SKM-1 treated with dmso at 0.1 percent for 144 hours (cell line): Measurements from ENCODE around the gene LOXL3.

Experiments
- DNase-seq: peaks from one replicate; lab custom pipeline; 2025; ENCODE audit not compliant: unreplicated experiment; lab: John Stamatoyannopoulos, UW

Gene LOXL3, protein sequence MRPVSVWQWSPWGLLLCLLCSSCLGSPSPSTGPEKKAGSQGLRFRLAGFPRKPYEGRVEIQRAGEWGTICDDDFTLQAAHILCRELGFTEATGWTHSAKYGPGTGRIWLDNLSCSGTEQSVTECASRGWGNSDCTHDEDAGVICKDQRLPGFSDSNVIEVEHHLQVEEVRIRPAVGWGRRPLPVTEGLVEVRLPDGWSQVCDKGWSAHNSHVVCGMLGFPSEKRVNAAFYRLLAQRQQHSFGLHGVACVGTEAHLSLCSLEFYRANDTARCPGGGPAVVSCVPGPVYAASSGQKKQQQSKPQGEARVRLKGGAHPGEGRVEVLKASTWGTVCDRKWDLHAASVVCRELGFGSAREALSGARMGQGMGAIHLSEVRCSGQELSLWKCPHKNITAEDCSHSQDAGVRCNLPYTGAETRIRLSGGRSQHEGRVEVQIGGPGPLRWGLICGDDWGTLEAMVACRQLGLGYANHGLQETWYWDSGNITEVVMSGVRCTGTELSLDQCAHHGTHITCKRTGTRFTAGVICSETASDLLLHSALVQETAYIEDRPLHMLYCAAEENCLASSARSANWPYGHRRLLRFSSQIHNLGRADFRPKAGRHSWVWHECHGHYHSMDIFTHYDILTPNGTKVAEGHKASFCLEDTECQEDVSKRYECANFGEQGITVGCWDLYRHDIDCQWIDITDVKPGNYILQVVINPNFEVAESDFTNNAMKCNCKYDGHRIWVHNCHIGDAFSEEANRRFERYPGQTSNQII

DNA sequence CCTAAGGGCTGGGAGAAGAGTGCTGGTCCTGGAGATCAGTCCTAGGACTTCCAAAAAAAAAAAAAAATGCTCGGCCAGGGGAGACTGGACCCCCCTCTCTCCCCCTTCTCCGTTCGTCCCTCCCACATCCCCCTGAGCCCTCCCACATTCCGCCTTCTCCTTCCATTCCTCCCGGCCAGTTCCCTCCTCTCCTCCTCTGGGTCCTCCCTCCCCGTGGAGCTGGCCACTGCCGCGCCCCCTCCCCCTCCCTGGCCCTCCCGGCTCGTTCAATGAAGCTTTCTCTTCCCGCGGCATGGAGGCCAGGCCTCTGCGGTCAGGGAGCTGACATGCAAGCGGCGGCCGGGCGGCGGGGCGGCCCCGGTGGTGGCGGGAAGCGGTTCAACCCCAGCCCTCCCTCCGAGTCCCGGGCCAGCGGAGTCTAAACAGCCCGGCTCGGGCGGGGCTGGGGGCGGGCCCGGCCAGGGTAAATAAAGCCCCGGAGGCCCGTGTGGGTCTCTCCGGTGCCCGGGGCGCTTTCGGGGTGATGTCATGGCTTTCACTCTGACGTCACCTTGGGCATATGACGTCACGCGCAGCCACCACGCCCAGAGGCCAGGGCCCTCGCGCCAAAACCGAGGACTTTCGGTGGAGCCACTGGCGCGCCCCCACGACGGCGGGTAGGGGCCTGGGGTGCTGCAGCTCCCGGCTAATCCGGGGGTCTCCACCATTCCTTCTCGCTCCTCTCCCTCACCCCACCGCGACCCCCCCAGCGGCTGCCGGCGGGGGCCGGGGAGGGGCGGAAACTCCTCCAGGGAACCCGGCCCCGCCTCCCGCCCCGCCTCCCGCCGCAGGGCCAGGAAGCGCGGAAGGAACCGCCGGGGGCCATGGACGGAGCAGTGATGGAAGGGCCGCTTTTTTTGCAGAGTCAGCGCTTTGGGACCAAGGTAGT is at the start of gene LOXL3, which contains the start of gene DOK1:
TSS of gene LOXL3 (minus strand) at position 51 of the 928 bp plus-strand sequence. CDS start 1,308 bp downstream, outside the sequence.
TSS of gene DOK1 (plus strand) at position 829 of the 928 bp plus-strand sequence. CDS start at position 864, 35 bp downstream.
- peak; percentile 49 for DNase-seq

DNA sequence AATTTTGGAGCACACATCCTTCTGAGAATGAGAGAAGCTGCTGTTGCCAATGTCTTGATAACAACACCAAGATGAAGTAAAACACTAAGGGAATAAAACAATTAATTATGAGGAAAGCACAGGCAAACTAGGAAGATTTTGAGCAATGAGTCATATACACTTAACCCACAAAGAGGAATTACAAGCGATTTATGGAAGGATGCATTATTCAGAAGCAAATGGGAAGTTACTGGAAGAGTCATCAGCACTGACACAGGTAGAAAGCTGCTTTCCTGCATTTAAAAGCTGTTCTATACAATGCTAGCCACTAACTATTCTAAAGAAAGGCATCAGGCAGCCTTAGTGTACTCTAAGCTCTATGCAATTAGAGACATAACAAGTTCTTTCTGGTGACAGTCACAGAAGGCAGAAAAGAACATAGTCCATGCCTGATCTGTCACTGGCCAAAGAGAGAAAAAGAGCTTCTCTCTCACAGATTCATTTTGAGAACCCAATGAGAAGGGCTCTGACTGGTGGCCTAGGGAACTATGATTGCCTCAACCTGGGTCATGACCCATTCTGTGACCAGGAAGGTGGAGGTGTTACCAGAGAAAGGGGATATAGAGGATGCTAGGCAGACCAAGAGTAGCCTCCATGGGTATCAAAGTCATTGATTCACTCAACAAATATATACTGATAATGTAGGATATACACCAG is 49.0 kb upstream of the LOXL3 start:
- DNase-seq = no peak

DNA sequence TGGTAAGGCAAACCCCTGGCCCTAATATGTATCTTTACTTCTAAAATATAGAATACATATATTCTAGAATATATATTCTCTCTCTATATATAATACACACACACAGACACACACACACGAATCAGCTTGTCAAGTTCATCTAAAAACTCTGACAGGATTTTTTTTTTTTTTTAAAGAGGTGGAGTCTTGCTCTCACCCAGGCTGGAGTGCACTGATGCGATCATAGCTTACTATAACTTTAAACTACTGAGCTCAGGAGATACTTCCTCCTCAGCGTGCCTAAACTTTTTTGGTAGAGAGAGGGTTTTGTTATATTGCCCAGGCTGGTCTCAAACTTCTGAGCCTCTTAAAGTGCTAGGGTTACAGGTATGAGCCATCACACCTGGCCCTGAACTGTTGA is 45.9 kb upstream of the LOXL3 start:
- no peak for DNase-seq

DNA sequence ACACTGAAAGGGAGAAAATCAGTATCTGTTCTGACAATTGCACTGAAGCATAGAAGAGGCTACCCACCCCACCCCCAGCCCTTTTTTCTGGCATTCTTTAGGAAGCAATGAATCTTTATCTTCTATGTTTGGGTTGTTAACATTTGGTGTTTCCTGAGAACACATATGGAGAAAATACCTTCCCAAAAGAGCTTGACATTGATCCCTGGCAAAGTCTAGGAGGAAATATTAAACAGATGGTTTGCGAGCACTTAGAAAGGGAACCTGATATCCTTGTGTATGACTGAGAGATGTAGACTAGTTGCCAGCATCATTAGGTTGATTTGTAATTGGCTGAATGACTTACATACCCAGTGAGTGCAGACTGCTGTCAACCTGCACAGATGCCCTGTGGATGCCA is 43.7 kb upstream of the LOXL3 start:
- DNase-seq = no peak

DNA sequence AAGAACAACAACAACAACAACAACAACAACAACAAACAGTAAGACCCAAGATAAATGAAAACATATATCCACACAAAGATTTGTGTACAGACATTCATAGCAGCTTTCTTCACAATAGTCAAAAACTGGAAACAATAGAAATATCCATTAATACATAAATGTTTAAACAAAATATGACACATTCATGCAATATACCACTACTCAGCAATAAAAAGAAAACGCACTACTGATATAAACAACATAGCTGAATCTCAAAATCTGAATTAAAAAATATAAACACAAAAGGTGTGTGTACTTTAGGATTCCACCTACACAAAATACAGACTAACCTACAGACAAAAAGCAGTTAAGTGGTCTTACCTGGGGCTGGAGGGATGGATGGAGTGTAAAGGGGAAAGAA is 42.8 kb upstream of the LOXL3 start:
- no peak for DNase-seq

DNA sequence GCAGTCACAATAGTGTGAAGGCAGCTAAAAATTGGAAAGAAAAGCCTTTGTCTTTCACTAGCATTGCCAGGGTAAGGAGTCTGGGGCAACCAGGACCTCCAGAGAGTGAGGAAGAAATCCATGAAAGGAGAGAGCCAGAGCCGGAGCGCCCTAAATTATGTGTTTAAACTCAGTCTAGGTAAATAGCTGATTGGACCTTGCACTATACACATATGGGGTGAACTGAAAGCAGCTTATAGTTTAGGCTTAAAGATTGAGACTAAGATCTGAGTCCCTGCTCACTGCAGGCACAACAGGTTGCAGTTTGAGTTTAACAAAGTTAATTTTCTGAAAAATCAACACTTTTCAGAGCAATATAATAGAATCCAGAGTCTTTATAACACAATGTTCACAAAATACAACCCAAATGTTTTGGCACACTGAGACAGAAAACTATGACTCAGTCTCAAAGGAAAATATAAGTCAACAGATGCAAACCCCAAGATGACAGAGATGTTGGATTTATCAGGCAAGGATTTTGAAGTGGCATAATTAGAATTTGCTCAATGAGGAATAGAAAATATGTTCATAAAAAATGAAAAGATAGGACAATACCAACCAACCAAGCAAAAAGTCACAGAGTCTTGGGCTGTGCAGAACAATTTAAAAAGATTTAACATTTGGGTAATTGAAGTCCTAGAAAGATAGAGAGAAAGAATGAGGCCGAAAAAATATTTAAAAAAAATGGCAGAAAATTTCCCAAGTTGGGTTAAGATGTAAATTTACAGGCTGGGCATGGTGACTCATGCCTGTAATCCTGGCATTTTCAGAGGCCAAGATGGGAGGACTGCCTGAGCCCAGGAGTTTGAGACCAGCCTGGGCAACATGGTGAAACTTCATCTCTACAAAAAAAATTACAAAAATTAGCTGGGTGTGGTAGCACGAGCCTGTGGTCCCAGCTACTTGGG is 40.4 kb upstream of the LOXL3 start:
- no peak for DNase-seq

DNA sequence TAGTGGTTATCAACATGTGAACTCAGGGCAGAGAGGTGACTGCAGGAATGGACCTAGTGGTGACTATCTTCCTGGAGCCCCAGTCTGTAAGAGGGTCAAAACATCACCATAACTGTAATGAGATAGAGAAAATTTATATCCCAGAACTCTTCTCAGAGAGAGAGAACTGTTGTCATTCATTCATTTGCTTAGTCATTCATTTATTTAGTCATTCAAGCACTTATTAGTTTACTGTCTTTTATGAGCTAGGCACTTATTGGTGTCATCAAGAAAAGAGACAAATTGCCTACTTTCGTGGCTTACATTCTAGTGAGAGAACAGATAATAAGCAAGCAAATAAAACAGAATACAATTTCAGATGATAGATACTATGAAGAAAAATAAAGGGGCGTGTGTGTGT is 34.9 kb upstream of the LOXL3 start:
- DNase-seq = no peak

DNA sequence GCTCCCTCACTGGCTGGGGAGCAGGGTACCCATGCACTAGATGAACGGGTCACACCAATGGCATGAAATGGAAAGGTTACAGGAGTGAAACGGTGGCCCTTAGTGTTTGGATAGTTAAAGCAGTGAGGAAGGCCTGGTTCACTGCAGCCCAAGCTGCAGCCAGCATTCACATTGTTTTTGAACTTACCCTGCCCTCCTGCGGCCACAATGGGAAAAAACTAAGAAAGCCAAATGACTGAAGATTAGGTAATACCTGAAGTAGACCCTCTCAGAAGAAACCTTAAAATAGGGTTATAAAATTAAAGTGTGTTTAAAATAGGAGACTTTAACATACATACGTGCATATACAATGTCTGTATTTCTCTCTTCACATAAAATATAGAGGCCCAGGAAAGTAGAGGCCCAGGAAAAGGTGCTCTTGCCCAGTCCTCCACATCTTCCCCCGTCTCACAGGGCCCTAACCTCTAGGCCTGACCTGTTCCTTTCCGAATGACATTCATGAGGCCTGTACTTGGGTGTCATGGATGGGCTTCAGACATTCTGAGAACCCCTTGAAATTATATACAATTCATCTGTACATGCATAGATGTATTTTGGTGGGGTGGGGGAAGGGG is 34.0 kb upstream of the LOXL3 start:
- peak; percentile 71 for DNase-seq

DNA sequence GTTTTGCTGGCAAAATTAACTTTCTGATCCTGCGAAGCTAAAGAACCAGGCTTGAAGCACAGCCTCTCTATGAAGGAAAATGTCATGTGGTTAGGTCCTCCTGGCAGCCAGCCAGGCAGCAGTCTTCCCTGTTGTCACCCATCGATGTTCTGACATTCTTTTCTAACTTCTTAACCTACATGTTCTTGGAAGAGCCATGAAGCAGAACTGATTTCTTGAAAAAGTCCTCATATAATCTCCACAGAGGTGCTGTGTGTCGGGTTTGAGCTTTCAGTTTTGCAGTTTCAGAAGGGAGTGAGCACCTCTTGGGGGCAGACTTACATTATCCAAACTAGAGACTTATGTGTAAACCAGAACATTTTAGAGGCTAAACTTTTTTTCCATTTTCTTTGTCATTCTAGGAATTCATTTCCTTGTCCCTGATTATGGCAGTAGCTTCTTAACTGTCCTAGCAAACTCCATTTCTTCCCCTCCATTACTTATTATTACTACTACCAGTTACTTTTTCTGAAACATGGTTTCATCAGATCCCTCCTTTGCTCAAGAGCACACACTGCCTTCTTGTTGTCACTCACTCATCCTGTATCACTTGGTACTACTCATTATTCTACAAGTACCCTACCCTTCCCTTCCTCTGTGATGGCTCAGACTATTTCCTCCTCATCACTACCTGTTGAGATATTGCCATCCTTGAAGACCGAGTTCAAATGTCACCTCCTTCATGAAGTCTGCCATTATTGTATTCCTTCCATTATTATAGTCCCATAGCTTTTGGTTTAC is 31.9 kb upstream of the LOXL3 start:
- no peak for DNase-seq

DNA sequence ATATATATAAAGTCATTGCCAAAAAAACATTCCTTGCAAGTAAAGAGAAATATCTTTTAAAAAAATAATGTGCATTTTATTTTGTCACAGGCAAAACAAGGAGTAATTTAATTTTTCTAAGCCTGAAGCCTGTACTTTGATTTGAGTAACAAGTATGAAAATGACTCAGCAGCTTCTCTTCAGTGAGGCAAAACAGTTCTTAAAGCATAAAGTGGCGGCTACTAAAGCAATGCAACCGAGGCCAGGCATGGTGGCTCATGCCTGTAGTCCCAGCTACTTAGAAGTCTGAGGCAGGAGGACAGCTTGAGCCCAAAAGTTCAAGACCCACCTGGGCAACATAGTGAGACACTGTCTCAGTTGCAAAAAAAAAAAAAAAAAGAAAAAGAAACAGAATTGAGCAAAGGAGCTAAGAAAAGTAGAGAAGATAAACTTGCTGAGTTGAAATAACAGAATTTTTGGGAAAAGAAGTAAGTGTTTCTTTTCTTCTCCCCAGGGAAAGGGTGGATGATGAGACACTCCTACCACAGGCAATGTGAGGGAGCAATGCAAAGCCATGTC is 30.4 kb upstream of the LOXL3 start:
- DNase-seq = no peak

DNA sequence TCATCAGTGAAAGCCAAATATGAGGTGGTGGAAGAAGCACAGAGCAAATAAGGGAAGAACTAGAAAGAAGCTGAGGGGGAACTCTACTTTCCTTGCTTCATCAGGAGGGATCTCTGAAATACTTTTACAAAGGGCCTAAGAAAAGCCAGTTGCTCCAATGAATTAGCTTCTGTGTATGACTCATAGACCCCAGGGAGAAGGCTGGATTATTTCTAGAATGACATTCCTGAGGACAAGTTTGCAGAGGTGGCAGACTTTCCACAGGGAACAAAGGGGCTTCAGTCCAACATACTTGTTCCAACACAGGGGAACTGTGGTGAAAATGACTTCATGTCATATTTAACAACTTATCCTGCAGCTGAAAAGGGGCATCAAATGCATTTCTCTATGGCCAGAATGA is 29.8 kb upstream of the LOXL3 start:
- no peak for DNase-seq

DNA sequence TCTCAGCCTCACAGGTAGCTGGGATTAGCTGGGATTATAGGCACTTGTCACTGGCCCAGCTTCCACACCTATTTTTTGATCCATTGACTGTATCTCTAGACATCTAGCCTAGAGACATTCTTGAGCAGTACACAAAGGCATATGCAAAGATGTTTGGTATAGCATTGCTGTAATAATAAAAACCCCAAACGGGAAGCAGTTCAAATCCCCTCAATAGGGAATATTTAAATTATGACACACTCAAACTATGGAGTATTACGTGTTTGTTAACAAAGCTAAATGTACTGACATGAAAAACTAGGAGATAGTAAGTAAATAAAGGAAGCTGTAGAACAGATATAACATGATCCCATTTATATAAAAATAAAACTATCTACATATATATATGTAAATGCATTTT is 28.4 kb upstream of the LOXL3 start:
- DNase-seq = no peak

DNA sequence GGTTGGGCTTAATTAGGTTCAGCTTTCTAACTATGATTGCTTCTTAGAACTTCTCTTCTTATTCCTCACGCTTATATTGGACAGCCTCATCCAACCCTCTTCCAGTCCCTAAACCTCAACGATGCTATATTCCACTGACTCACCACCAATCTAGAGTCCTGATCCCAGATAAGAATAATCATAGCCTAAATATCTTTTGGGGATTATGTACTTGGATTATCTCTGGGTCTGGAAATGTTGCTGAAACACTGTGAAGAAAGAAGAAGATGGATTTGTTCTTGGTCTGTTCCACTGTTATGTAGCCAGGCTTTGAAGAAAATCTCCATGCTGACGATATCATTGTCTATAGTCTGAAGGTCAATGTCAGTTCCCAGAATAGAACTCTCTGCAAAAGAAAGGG is 27.7 kb upstream of the LOXL3 start:
- DNase-seq = no peak

DNA sequence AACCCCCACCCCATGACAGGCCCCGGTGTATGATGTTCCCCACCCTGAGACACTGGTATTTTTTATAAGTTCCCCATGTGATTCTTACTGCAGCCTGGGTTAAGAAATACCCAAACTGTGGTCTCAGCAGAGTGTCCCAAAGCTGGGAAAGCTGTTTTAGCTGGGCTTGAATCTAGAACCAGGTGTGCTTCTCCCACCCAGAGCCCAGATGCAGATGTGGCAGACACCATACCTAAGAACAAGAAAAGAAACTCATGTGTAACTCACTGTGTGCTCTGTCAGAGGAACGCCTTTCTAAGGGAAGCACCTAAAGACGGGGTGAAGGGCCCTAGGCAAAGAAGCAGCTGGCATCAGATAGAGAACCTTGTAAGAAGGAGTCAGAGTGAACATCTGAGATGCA is 24.7 kb upstream of the LOXL3 start:
- no peak for DNase-seq

DNA sequence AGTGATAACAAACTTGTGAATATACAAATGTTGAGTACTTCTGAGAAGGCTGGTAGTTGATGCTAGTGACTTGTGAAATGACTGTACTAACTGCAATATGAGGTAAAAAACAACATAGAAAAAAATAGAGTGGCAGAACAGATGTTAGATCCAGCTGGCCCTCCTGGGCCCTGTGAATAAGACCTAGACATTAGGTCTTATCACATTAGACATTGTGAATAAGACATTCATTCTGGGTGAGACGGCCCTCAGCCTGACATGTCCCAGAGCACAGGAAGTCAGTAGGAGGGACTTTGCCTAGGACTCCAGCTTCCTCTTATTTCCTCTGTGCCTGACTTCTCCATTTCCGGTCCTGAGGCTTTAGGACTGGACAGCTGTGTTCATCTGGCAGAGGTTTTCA is 23.7 kb upstream of the LOXL3 start:
- DNase-seq = peak; percentile 85

DNA sequence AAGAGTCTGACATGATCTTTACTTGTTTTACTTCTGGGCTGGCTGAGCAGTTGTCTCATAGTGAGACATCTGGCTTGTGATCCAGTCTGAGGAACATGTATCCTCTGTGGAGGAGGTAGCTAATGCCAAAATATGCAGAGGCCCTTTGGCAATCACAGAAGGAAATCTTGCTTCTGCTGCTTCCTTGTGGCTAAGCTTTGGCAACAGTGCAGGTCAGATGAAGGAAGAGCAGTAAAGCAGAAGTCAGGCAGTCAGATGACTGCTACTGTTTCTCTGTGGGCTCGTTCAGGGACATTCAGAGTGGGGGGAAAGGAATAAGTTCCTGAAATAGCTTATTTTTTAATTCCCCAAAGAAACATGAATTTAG is 23.1 kb upstream of the LOXL3 start:
- DNase-seq = peak; percentile 96

DNA sequence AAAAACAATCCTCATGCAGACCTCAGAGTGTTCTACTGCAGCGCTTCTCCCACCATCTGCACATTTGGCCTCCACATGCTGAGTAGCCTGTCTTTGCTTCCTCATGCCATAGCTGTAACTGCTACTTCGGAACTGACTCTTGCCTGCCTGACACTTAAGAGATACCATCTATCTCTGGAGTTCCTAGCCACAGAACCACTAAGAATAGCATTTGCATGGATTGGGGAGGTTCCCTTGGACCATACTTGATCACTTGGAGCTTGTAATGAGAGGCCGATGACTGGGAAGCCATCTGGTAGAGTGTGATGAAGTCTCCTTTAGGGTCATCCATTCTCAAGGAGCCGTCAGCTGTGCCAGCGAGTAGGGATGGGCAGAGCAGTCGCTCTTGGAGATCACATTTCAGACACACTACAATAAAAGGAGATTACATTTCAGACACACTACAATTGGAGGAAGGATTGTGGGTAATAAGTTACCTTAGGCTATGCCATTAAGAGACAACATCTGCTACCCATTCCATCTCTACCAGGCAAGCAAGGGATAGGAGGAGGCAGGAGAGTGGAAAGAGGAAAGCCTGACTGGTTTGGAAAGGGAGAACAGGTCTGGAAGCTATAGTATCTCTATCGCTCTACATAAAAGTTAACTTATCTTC is 22.6 kb upstream of the LOXL3 start:
- DNase-seq = no peak

DNA sequence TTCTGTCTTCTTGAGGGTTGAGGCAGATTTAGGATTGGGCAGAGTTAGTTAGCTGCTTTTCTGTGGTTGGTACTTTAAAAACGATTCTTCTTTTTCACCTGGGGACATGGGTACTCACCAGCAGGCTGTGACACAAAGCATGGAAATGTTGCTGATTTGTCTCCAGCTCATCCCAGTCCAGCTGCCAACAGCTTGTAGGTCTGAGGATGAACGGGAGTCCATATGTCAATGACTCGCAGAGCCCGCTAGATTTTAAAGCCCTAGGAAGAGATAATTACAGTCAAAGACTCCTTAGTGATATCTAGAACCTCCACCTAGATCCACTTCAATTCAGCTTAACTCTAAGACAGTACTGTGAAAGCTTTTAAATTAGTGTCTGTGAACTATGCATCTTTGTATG is 21.6 kb upstream of the LOXL3 start:
- no peak for DNase-seq
